MCF 10A (cell line): Measurements from ENCODE around the gene ARHGAP8. TPM values are rescaled to one million over a fixed set of nuclear protein-coding genes. Genes with fewer than 3 reads are reported as not detected.

Experiments
- BruUV-seq: library from RNA; stranded (reverse); fragments of 400-500 nt; replicated peaks from 2 replicates; lab custom pipeline; 2021; lab: Mats Ljungman, UMichigan
- CTCF ChIA-PET: fragments of 300-600 bp; sonication (Branson Sonifier 250); formaldehyde crosslinking; extraction: SDS; loops from one replicate; lab custom pipeline; 2021; ENCODE audit warnings: antibody characterized with exemption, inconsistent platforms; lab: Yijun Ruan, JAX
- POLR2A ChIA-PET: fragments of 300-600, 350-650 bp; sonication (Branson Sonifier 250); formaldehyde crosslinking; extraction: SDS; loops from one replicate; lab custom pipeline; 2020; ENCODE audit warnings: antibody characterized with exemption, inconsistent platforms; lab: Yijun Ruan, JAX
- DNase-seq: peaks from one replicate; pipeline ENCODE4 v3.0.0-alpha.2; 2018; ENCODE audit not compliant: unreplicated experiment
- H3K27ac Mint-ChIP-seq: one replicate; pipeline ENCODE4 v1.8.0; 2022; ENCODE audit warnings: mild to moderate bottlenecking, low read depth, mixed read lengths; ENCODE audit not compliant: unreplicated experiment
- H3K27me3 Mint-ChIP-seq: one replicate; pipeline ENCODE4 v1.8.0; 2022; ENCODE audit warnings: mixed read lengths; ENCODE audit not compliant: insufficient read depth, unreplicated experiment
- H3K36me3 Mint-ChIP-seq: one replicate; pipeline ENCODE4 v1.8.0; 2022; ENCODE audit warnings: mild to moderate bottlenecking, moderate library complexity, mixed read lengths; ENCODE audit not compliant: insufficient read depth, unreplicated experiment
- H3K4me1 Mint-ChIP-seq: one replicate; pipeline ENCODE4 v1.8.0; 2022; ENCODE audit warnings: mixed read lengths; ENCODE audit not compliant: insufficient read depth, unreplicated experiment
- H3K4me3 Mint-ChIP-seq: one replicate; pipeline ENCODE4 v1.8.0; 2022; ENCODE audit warnings: mild to moderate bottlenecking, moderate library complexity, mixed read lengths; ENCODE audit not compliant: unreplicated experiment
- H3K9me3 Mint-ChIP-seq: one replicate; pipeline ENCODE4 v1.8.0; 2022; ENCODE audit warnings: mixed read lengths; ENCODE audit not compliant: unreplicated experiment
- CTCF ChIP-seq: fragments of 200-600 bp; IDR thresholded peaks from one replicate; pipeline ENCODE4 v1.8.0; 2022; ENCODE audit warnings: antibody characterized with exemption, mild to moderate bottlenecking; ENCODE audit not compliant: unreplicated experiment
- intact Hi-C: fragments of 100-400 bp; cut with micrococcal nuclease; formaldehyde crosslinking; loops from 2 replicates; pipeline ENCODE4 v1.14.1; 2022
- total RNA-seq: library from RNA; stranded (reverse); gene quantifications from 2 replicates; pipeline ENCODE4 v1.2.3, GENCODE V29; 2022

The ARHGAP8 gene
- total RNA-seq, 1 experiment from 2014 or later = 18.6 TPM

GRCh38 chr22:44865193-44866057, 113.0 kb downstream of the ARHGAP8 start:
- ChIA-PET CTCF (interaction anchor here (0.5 to 0.6 kb wide), 2 partner anchors 96 to 300 kb away, joined by 3 to 5 read pairs; no protein-coding TSS in a partner anchor), POLR2A (no interaction called here)
- no peak for TF ChIP-seq CTCF
- BruUV-seq = no TSS peak
- intact Hi-C loops = no loop called here
- peaks cover 30% of the 10 kb centered on the region for H3K36me3 Mint-ChIP-seq
- H3K27me3 Mint-ChIP-seq = no peaks in the 10 kb centered on the region
- no peak for DNase-seq
- H3K27ac Mint-ChIP-seq = peak overlapping the region; percentile 92
- peak overlapping the region; percentile 63 for H3K4me3 Mint-ChIP-seq
- H3K9me3 Mint-ChIP-seq = no peaks in the 10 kb centered on the region
- H3K4me1 Mint-ChIP-seq = peaks cover 28% of the 10 kb centered on the region

GRCh38 chr22:44869196-44869595, 116.8 kb downstream of the ARHGAP8 start:
- CTCF ChIA-PET = no interaction called here
- no peak for DNase-seq
- intact Hi-C loops = no loop called here
- POLR2A ChIA-PET = interaction anchor here (0.6 to 1.2 kb wide), 5 partner anchors 9 to 592 kb away, joined by 3 to 5 read pairs (median 3); partner anchors contain the start of gene NUP50
- no TSS peak for BruUV-seq
- Mint-ChIP-seq H3K36me3 (peaks cover 13% of the 10 kb centered on the region), H3K4me1 (peaks cover 24% of the 10 kb centered on the region), H3K9me3 (no peaks in the 10 kb centered on the region), H3K27ac (peak overlapping the region; percentile 92), H3K27me3 (no peaks in the 10 kb centered on the region), H3K4me3 (no peak overlapping the region)
- TF ChIP-seq CTCF = no peak

- peaks cover 23% of the 10 kb centered on the region for H3K4me1 Mint-ChIP-seq
- ChIA-PET CTCF (interaction anchor here (1.4 kb wide), 1 partner anchor 106 kb away, joined by 3 read pairs; no protein-coding TSS in a partner anchor), POLR2A (interaction anchor here (0.7 to 1.5 kb wide), 4 partner anchors 11 to 294 kb away, joined by 3 to 5 read pairs (median 4); partner anchors contain the start of gene NUP50)
- no TSS peak for BruUV-seq
- H3K9me3 Mint-ChIP-seq = no peaks in the 10 kb centered on the region
- H3K27ac Mint-ChIP-seq = peak overlapping the region; percentile 92
- DNase-seq = peak; percentile 88
- intact Hi-C loops = no loop called here
- no peak overlapping the region for H3K4me3 Mint-ChIP-seq
- H3K36me3 Mint-ChIP-seq = peaks cover 13% of the 10 kb centered on the region
- TF ChIP-seq CTCF = no peak
- no peaks in the 10 kb centered on the region for H3K27me3 Mint-ChIP-seq
These were observed 117.6 kb downstream of the ARHGAP8 start for GRCh38 chr22:44870021-44870420.

GRCh38 chr22:44871782-44872181, 119.4 kb downstream of the ARHGAP8 start:
- no peak for TF ChIP-seq CTCF
- POLR2A ChIA-PET = no interaction called here
- H3K27me3 Mint-ChIP-seq = no peaks in the 10 kb centered on the region

More at GRCh38 chr22:44871782-44872181, 119.4 kb downstream of the ARHGAP8 start:
- BruUV-seq = no TSS peak
- no peak for DNase-seq
- Mint-ChIP-seq H3K4me1 (peaks cover 13% of the 10 kb centered on the region), H3K4me3 (no peak overlapping the region), H3K9me3 (peaks cover 7% of the 10 kb centered on the region), H3K36me3 (peaks cover 8% of the 10 kb centered on the region), H3K27ac (no peak overlapping the region)
- CTCF ChIA-PET = interaction anchor here (1.2 kb wide), 1 partner anchor 48 kb away, joined by 11 read pairs; no protein-coding TSS in a partner anchor
- intact Hi-C loops = no loop called here
